GM18517 (cell line): ENCODE data around the gene IGFBP7.
"Not testable (repeated sequence)": the region's sequence is repeated elsewhere in the genome, so short reads cannot be mapped to it uniquely, and the experiment has no call there.

Experiments
- ATAC-seq: cut with Tn5 transposase; IDR thresholded peaks from one replicate; pipeline ENCODE4 v1.9.1; 2021; ENCODE audit warnings: mild to moderate bottlenecking, moderate library complexity; ENCODE audit not compliant: unreplicated experiment

IGFBP7 gene

GRCh38 chr4:57075367-57075766 lies 34.8 kb downstream of the IGFBP7 start:
- no peak for ATAC-seq

GRCh38 chr4:57074744-57075143 lies 35.4 kb downstream of the IGFBP7 start:
- ATAC-seq, result no peak

GRCh38 chr4:57073559-57073958 lies 36.6 kb downstream of the IGFBP7 start:
- no peak for ATAC-seq

- no peak for ATAC-seq
These were observed 38.9 kb downstream of the IGFBP7 start for GRCh38 chr4:57071326-57071725.

- no peak for ATAC-seq
These were observed 39.7 kb downstream of the IGFBP7 start for GRCh38 chr4:57070461-57070860.

GRCh38 chr4:57068237-57068981 lies 41.8 kb downstream of the IGFBP7 start:
- ATAC-seq, result no peak

- no peak for ATAC-seq
These were observed 44.3 kb downstream of the IGFBP7 start for GRCh38 chr4:57065730-57066482.

GRCh38 chr4:57064811-57065711 lies 45.1 kb downstream of the IGFBP7 start:
- no peak for ATAC-seq

GRCh38 chr4:57064120-57064519 lies 46.1 kb downstream of the IGFBP7 start:
- ATAC-seq, result no peak

- ATAC-seq, result no peak
These were observed 46.7 kb downstream of the IGFBP7 start for GRCh38 chr4:57063518-57063917.

GRCh38 chr4:57061395-57061794 lies 48.8 kb downstream of the IGFBP7 start:
- ATAC-seq, result no peak

GRCh38 chr4:57060717-57061067 lies 49.5 kb downstream of the IGFBP7 start:
- ATAC-seq, result not testable (repeated sequence)

GRCh38 chr4:57059890-57060716 lies 50.1 kb downstream of the IGFBP7 start:
- ATAC-seq, result no peak

GRCh38 chr4:57055886-57056285 lies 54.3 kb downstream of the IGFBP7 start:
- no peak for ATAC-seq

GRCh38 chr4:57053508-57053907 lies 56.7 kb downstream of the IGFBP7 start:
- ATAC-seq, result no peak

GRCh38 chr4:57051524-57051923 lies 58.7 kb downstream of the IGFBP7 start:
- ATAC-seq, result no peak

GRCh38 chr4:57051095-57051494 lies 59.1 kb downstream of the IGFBP7 start:
- ATAC-seq, result no peak

- no peak for ATAC-seq
These were observed 61.4 kb downstream of the IGFBP7 start for GRCh38 chr4:57048590-57049304.

GRCh38 chr4:57047046-57047445 lies 63.1 kb downstream of the IGFBP7 start:
- ATAC-seq, result not testable (repeated sequence)

- no peak for ATAC-seq
These were observed 65.2 kb downstream of the IGFBP7 start for GRCh38 chr4:57044996-57045395.
